GM18502 (cell line): ENCODE results near the gene RHO.

Experiments
- ATAC-seq: cut with Tn5 transposase; IDR thresholded peaks from one replicate; pipeline ENCODE4 v1.9.1; 2021; ENCODE audit warnings: mild to moderate bottlenecking; ENCODE audit not compliant: unreplicated experiment, poor library complexity

RHO gene

GRCh38 chr3:129557548-129557894 is 29.1 kb downstream of the RHO start:
- ATAC-seq: no peak

- no peak for ATAC-seq
Observed at GRCh38 chr3:129558081-129558771, 29.8 kb downstream of the RHO start.

- no peak for ATAC-seq
Observed at GRCh38 chr3:129558772-129559564, 30.5 kb downstream of the RHO start.

GRCh38 chr3:129559565-129560079 is 31.2 kb downstream of the RHO start:
- no peak for ATAC-seq

- ATAC-seq: no peak
Observed at GRCh38 chr3:129560269-129560787, 31.9 kb downstream of the RHO start.

GRCh38 chr3:129560911-129561594 is 32.6 kb downstream of the RHO start:
- ATAC-seq: no peak

- no peak for ATAC-seq
Observed at GRCh38 chr3:129561619-129562248, 33.3 kb downstream of the RHO start.

GRCh38 chr3:129562803-129563202 is 34.4 kb downstream of the RHO start:
- no peak for ATAC-seq

GRCh38 chr3:129563332-129563731 is 34.9 kb downstream of the RHO start:
- ATAC-seq: no peak

GRCh38 chr3:129563850-129564535 is 35.6 kb downstream of the RHO start:
- no peak for ATAC-seq

GRCh38 chr3:129564981-129565644 is 36.7 kb downstream of the RHO start:
- ATAC-seq: no peak

- ATAC-seq: no peak
Observed at GRCh38 chr3:129565902-129566301, 37.5 kb downstream of the RHO start.

GRCh38 chr3:129567176-129567705 is 38.8 kb downstream of the RHO start:
- no peak for ATAC-seq

- no peak for ATAC-seq
Observed at GRCh38 chr3:129567939-129568338, 39.5 kb downstream of the RHO start.

GRCh38 chr3:129569856-129570255 is 41.4 kb downstream of the RHO start:
- ATAC-seq: no peak

- no peak for ATAC-seq
Observed at GRCh38 chr3:129571605-129572547, 43.4 kb downstream of the RHO start.

- no peak for ATAC-seq
Observed at GRCh38 chr3:129572603-129573002, 44.2 kb downstream of the RHO start.

GRCh38 chr3:129573493-129573892 is 45.1 kb downstream of the RHO start:
- ATAC-seq: no peak
